A549 treated with ZK216348 at 1 μM for 4 hours (cell line): ENCODE measurements around the gene TXK. TPM values are rescaled to one million over a fixed set of nuclear protein-coding genes. Genes with fewer than 3 reads are reported as not detected.

Source experiments
- total RNA-seq: library from RNA; stranded (reverse); fragments of 200-300 nt; extraction: Qiagen RNA extraction; gene quantifications from 5 replicates; pipeline ENCODE4 v1.2.3, GENCODE V29; 2022; ENCODE audit warnings: low read depth

The TXK gene
- 0.15 to 0.31 TPM (median 0.17 TPM) in 3 of 5 replicates, not detected in the others for total RNA-seq

GRCh38 chr4:48134081-48134480 lies at the start of gene TXK:
TXK (minus strand) TSS chr4:48134250; CDS start chr4:48134170, 80 bp downstream.

Other genes with a start within 250 kb of the TXK start
- gene NFXL1, start 219.7 kb downstream of the TXK start, total RNA-seq = 4.6 to 6.5 TPM (median 5.7 TPM) in 5 replicates
- 0.12 TPM in 1 of 5 replicates, not detected in the others for gene CNGA1, start 117.6 kb downstream of the TXK start, total RNA-seq
- gene NIPAL1, start 117.5 kb downstream of the TXK start, total RNA-seq = 0.23 to 1.7 TPM (median 0.52 TPM) in 5 replicates
- 1.6 to 2.3 TPM (median 2.0 TPM) in 5 replicates for gene TEC, start 135.6 kb upstream of the TXK start, total RNA-seq
- 14.2 to 25.0 TPM (median 18.9 TPM) in 5 replicates for gene SLAIN2, start 207.3 kb upstream of the TXK start, total RNA-seq